ENCODE measurements around the gene ERP44.

The ERP44 gene

GRCh38 chr9:100058699-100059579, 39.9 kb downstream of the ERP44 start:
- H3K4me1 ChIP-seq (ENCODE audit: low read depth, poor library complexity, severe bottlenecking) = peaks cover 36% of the 10 kb centered on the region
- H3K4me2 ChIP-seq = peak overlapping the region; percentile 37
- H3K27me3 ChIP-seq (ENCODE audit: insufficient read depth, low read depth) = no peaks in the 10 kb centered on the region
- H3K4me3 ChIP-seq (IDR thresholded peaks at IDR 0.05; ENCODE audit: insufficient read depth, low read depth, low read length) = no peak overlapping the region
- no peaks in the 10 kb centered on the region for H4K20me1 ChIP-seq (ENCODE audit: insufficient read depth)
- H3K79me2 ChIP-seq (ENCODE audit: insufficient read depth, low read depth) = 0 out of 2 replicates have a peak, but pooled peaks cover 7% of the 10 kb centered on the region
- H3K27ac ChIP-seq = peak overlapping the region; percentile 8; the same call in 1 of the 2 replicates
- no peaks in the 10 kb centered on the region for H3K36me3 ChIP-seq (ENCODE audit: insufficient read depth)
- no peak overlapping the region for H3K9ac ChIP-seq
- TF ChIP-seq CTCF (conservative IDR thresholded peaks at IDR 0.05; ENCODE audit: low read depth, low read length) = no peak
- no peak overlapping the region for H2AFZ ChIP-seq (ENCODE audit: low read depth)

- Histone ChIP-seq H3K27me3 (ENCODE audit: insufficient read depth, low read depth) (no peaks in the 10 kb centered on the region), H3K9ac (no peak overlapping the region), H3K4me2 (no peak overlapping the region), H3K4me3 (IDR thresholded peaks at IDR 0.05; ENCODE audit: insufficient read depth, low read depth, low read length) (no peak overlapping the region), H2AFZ (ENCODE audit: low read depth) (no peak overlapping the region), H3K4me1 (ENCODE audit: low read depth, poor library complexity, severe bottlenecking) (peaks cover 36% of the 10 kb centered on the region), H4K20me1 (ENCODE audit: insufficient read depth) (no peaks in the 10 kb centered on the region), H3K27ac (no peak overlapping the region), H3K36me3 (ENCODE audit: insufficient read depth) (no peaks in the 10 kb centered on the region), H3K79me2 (ENCODE audit: insufficient read depth, low read depth) (no peaks in the 10 kb centered on the region)
- TF ChIP-seq CTCF (conservative IDR thresholded peaks at IDR 0.05; ENCODE audit: low read depth, low read length) = no peak
Measured at GRCh38 chr9:100057624-100058023, 41.2 kb downstream of the ERP44 start.

GRCh38 chr9:100056561-100056960, 42.2 kb downstream of the ERP44 start:
- no peaks in the 10 kb centered on the region for H3K79me2 ChIP-seq (ENCODE audit: insufficient read depth, low read depth)
- no peak overlapping the region for H3K4me3 ChIP-seq (IDR thresholded peaks at IDR 0.05; ENCODE audit: insufficient read depth, low read depth, low read length)
- no peaks in the 10 kb centered on the region for H4K20me1 ChIP-seq (ENCODE audit: insufficient read depth)
- no peak overlapping the region for H2AFZ ChIP-seq (ENCODE audit: low read depth)
- TF ChIP-seq CTCF (conservative IDR thresholded peaks at IDR 0.05; ENCODE audit: low read depth, low read length) = no peak
- no peak overlapping the region for H3K9ac ChIP-seq
- no peaks in the 10 kb centered on the region for H3K27me3 ChIP-seq (ENCODE audit: insufficient read depth, low read depth)
- no peak overlapping the region for H3K27ac ChIP-seq
- no peaks in the 10 kb centered on the region for H3K36me3 ChIP-seq (ENCODE audit: insufficient read depth)
- H3K4me2 ChIP-seq = no peak overlapping the region
- H3K4me1 ChIP-seq (ENCODE audit: low read depth, poor library complexity, severe bottlenecking) = peaks cover 36% of the 10 kb centered on the region

GRCh38 chr9:100052375-100052774, 46.4 kb downstream of the ERP44 start:
- no peaks in the 10 kb centered on the region for H3K79me2 ChIP-seq (ENCODE audit: insufficient read depth, low read depth)
- no peak overlapping the region for H2AFZ ChIP-seq (ENCODE audit: low read depth)
- no peak overlapping the region for H3K9ac ChIP-seq
- TF ChIP-seq CTCF (conservative IDR thresholded peaks at IDR 0.05; ENCODE audit: low read depth, low read length) = no peak
- no peak overlapping the region for H3K4me2 ChIP-seq
- no peaks in the 10 kb centered on the region for H3K36me3 ChIP-seq (ENCODE audit: insufficient read depth)
- H3K27ac ChIP-seq = no peak overlapping the region
- H3K4me3 ChIP-seq (IDR thresholded peaks at IDR 0.05; ENCODE audit: insufficient read depth, low read depth, low read length) = no peak overlapping the region
- no peaks in the 10 kb centered on the region for H3K4me1 ChIP-seq (ENCODE audit: low read depth, poor library complexity, severe bottlenecking)
- no peaks in the 10 kb centered on the region for H4K20me1 ChIP-seq (ENCODE audit: insufficient read depth)
- H3K27me3 ChIP-seq (ENCODE audit: insufficient read depth, low read depth) = no peaks in the 10 kb centered on the region
